SU-DHL-6 (cell line): ENCODE measurements around the gene CCT4.

ENCODE experiments used
- H2AFZ ChIP-seq: fragments of 200-600 bp; sonication (generic); 2 replicates; pipeline ENCODE4 v1.6.1; 2014; ENCODE audit warnings: low read depth, mild to moderate bottlenecking, moderate library complexity, mixed read lengths, antibody characterized with exemption, low read length; ENCODE audit not compliant: severe bottlenecking
- H3F3A ChIP-seq: fragments of 200-600 bp; shearing (Covaris generic); 2 replicates; pipeline ENCODE4 v1.6.0; 2016; ENCODE audit warnings: antibody characterized with exemption, mild to moderate bottlenecking; ENCODE audit not compliant: insufficient read depth
- H3K27ac ChIP-seq: fragments of 200-600 bp; sonication (generic); 2 replicates; pipeline ENCODE4 v1.5.1; 2016; ENCODE audit warnings: low read depth, mild to moderate bottlenecking, low read length, moderate library complexity, mixed read lengths
- H3K27me3 ChIP-seq: fragments of 200-600 bp; sonication (generic), shearing (Covaris generic); 2 replicates; pipeline ENCODE4 v1.6.0; 2014; ENCODE audit warnings: mild to moderate bottlenecking, low read length
- H3K36me3 ChIP-seq: fragments of 200-600 bp; sonication (generic); 2 replicates; pipeline ENCODE4 v1.6.1; 2014; ENCODE audit warnings: mild to moderate bottlenecking, low read length, mixed read lengths
- H3K4me2 ChIP-seq: fragments of 300-600, 200-600 bp; shearing (Covaris generic), sonication (generic); 2 replicates; pipeline ENCODE4 v1.6.0; 2014; ENCODE audit warnings: low read length, low read depth, mild to moderate bottlenecking; ENCODE audit not compliant: poor library complexity, severe bottlenecking
- H3K4me3 ChIP-seq: fragments of 200-600 bp; sonication (generic); 2 replicates; pipeline ENCODE4 v1.5.1; 2014; ENCODE audit warnings: antibody characterized with exemption, low read length, mild to moderate bottlenecking, mixed read lengths; ENCODE audit not compliant: insufficient read depth, poor library complexity, severe bottlenecking
- H3K79me2 ChIP-seq: fragments of 200-600 bp; sonication (generic); 2 replicates; pipeline ENCODE4 v1.6.1; 2014; ENCODE audit warnings: mild to moderate bottlenecking, low read length, moderate library complexity; ENCODE audit not compliant: insufficient read depth
- H3K9ac ChIP-seq: fragments of 200-600 bp; sonication (generic); 2 replicates; pipeline ENCODE4 v1.7.0; 2014; ENCODE audit warnings: mild to moderate bottlenecking, low read length
- H3K9me2 ChIP-seq: fragments of 200-600 bp; sonication (generic); replicated peaks from 2 replicates; pipeline ENCODE4 v1.6.1; 2014; ENCODE audit warnings: low read length; ENCODE audit not compliant: insufficient read depth
- H3K9me3 ChIP-seq: fragments of 200-600 bp; sonication (generic); 2 replicates; pipeline ENCODE4 v1.6.1; 2014; ENCODE audit warnings: low read length, mixed read lengths; ENCODE audit not compliant: insufficient read depth
- H4K20me1 ChIP-seq: fragments of 200-600 bp; sonication (generic); 2 replicates; pipeline ENCODE4 v1.6.1; 2014; ENCODE audit warnings: low read depth, mild to moderate bottlenecking, antibody characterized with exemption, low read length, moderate library complexity, mixed read lengths
- CTCF ChIP-seq: fragments of 200-600 bp; sonication (generic); IDR thresholded peaks from one replicate; pipeline ENCODE4 v1.5.1; 2017; ENCODE audit warnings: antibody characterized with exemption, mild to moderate bottlenecking, low read length, moderate library complexity; ENCODE audit not compliant: insufficient read depth, poor library complexity, severe bottlenecking
- EZH2phosphoT487 ChIP-seq: fragments of 200-600 bp; sonication (generic), shearing (Covaris generic); conservative IDR thresholded peaks from 2 replicates; pipeline ENCODE4 v1.6.1; 2018; ENCODE audit warnings: mild to moderate bottlenecking, antibody characterized with exemption, low read length, moderate library complexity, mixed read lengths

The CCT4 gene

DNA sequence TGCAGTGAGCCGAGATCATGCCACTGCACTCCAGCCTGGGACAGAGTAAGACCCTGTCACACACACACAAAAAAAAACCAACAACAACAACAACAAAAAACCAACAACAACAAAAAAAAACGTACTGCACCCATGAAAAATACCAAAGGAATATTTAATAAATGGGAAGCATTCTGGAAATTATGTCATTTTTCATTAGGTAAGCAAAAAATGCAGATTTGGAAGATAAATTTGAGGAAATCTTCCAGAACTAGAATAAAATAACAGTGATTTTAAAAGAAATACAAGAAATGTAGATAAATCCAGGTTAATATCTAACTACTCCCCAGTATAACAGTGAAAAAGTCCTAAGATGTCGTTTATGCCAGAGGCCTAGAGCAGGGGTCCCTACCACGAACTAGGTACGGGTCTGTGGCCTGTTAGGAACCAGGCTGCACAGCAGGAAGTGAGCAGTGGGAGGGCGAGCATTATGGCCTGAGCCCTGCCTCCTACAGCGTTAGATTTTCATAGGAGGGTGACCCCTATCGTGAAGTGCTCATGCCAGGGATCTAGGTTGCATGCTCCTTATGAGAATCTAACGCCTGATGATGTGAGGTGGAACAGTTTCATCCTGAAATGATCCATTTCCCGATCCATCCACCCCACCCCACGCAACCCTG, 56.1 kb downstream of the CCT4 start:
- Histone ChIP-seq H3K9me2 (no peaks in the 10 kb centered on the region), H4K20me1 (no peaks in the 10 kb centered on the region), H3K9me3 (no peaks in the 10 kb centered on the region), H3F3A (no peaks in the 10 kb centered on the region), H3K27ac (no peak overlapping the region), H3K4me3 (no peak overlapping the region), H3K79me2 (no peaks in the 10 kb centered on the region), H3K36me3 (no peaks in the 10 kb centered on the region; the same call in 1 of the 2 replicates), H3K27me3 (no peaks in the 10 kb centered on the region), H3K9ac (no peak overlapping the region), H3K4me2 (no peak overlapping the region), H2AFZ (no peak overlapping the region)
- no peak for TF ChIP-seq CTCF

DNA sequence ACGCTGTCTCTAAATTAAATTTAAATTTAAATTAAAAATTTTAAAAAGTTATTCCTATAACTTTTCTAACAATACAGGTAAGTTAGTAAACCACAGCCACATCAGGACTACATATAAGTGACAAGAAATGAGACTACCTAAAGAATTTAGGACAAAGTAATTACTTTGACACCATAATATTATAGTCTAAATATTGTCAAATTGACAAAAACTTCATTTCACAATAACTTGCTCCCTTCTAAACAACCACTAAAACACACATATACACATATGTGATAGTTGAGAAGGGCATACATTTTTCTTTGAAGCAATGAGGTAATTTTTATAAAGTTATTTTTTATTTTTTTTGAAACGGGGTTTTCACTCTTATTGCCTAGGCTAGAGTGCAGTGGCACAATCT, 66.2 kb downstream of the CCT4 start:
- no peak overlapping the region for H3K4me3 ChIP-seq
- H3K27me3 ChIP-seq = no peaks in the 10 kb centered on the region
- no peaks in the 10 kb centered on the region for H3K9me2 ChIP-seq
- no peaks in the 10 kb centered on the region for H3K79me2 ChIP-seq
- H2AFZ ChIP-seq = no peak overlapping the region
- H4K20me1 ChIP-seq = no peaks in the 10 kb centered on the region
- TF ChIP-seq EZH2phosphoT487 = no peak
- TF ChIP-seq CTCF = no peak
- H3K36me3 ChIP-seq = no peaks in the 10 kb centered on the region
- H3K9ac ChIP-seq = no peak overlapping the region
- no peaks in the 10 kb centered on the region for H3K9me3 ChIP-seq
- H3F3A ChIP-seq = no peaks in the 10 kb centered on the region
- H3K27ac ChIP-seq = no peak overlapping the region
- H3K4me2 ChIP-seq = no peak overlapping the region
